Rectal smooth muscle tissue (tissue), 1 donor: ENCODE results near the gene LY6G6F.
A peak's percentile ranks its signal among the peaks of the same experiment; 100 is the strongest.

Experiments used
- H3K27ac ChIP-seq: one replicate; pipeline ENCODE4 v1.7.0; 2013; ENCODE audit warnings: low read depth, low read length, inconsistent platforms
- H3K27me3 ChIP-seq: one replicate; pipeline ENCODE4 v1.7.0; 2013; ENCODE audit warnings: low read length; ENCODE audit not compliant: control insufficient read depth, insufficient read depth
- H3K36me3 ChIP-seq: one replicate; pipeline ENCODE4 v1.7.0; 2013; ENCODE audit warnings: low read length; ENCODE audit not compliant: control insufficient read depth, insufficient read depth
- H3K4me1 ChIP-seq: one replicate; pipeline ENCODE4 v1.7.0; 2013; ENCODE audit warnings: low read length; ENCODE audit not compliant: control insufficient read depth, insufficient read depth
- H3K4me3 ChIP-seq: one replicate; pipeline ENCODE4 v1.7.0; 2013; ENCODE audit warnings: low read length
- H3K9ac ChIP-seq: one replicate; pipeline ENCODE4 v1.7.0; 2013; ENCODE audit warnings: low read length

LY6G6F gene

GRCh38 chr6:31713991-31714684 lies 7.5 kb downstream of the LY6G6F start:
- Histone ChIP-seq H3K4me1 (no peaks in the 10 kb centered on the region), H3K4me3 (no peak overlapping the region), H3K27me3 (no peaks in the 10 kb centered on the region), H3K36me3 (no peaks in the 10 kb centered on the region), H3K27ac (no peak overlapping the region), H3K9ac (no peak overlapping the region)

DNA sequence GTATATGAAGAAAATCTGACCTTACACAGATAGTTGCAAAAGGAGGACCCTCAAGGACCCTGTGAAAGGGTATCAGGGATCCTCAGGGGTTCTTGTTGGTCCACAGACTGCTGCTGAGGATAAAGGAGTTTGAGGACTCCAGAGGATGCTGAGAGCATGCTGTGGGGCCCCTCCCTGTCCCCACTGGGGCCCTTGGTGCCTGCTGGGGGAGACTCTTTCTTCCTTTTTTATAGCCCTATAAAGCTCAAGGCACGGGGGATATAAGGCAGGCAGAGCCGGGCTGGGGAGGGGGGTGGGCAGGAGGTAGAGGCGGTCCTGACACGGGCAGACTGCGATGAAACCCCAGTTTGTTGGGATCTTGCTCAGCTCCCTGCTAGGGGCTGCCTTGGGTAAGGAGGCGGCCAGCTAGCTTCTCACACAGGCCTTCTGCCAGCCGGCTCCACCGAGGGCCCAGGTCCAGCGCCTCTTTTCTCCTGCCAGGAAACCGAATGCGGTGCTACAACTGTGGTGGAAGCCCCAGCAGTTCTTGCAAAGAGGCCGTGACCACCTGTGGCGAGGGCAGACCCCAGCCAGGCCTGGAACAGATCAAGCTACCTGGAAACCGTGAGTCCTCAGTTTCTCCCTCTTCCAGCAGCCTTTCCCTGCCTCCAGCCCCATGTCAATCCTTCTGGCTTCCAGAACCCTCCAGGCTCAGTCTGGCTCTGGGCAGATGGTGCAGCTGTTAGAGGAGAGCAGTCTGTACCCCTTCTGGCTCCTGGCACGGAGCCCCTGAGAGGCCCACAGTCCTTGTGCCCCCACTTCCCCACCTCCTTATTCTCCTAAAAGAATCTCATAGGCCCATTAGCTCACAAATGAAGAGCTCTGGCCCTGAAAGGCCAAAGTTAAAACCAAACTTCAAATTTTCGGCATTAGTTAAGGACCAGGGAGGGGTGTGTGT lies 8.6 kb downstream of the LY6G6F start, which contains the start of gene LY6G6D:
LY6G6D (plus strand) TSS at position 327 of the 937 bp plus-strand sequence; CDS start at position 335, 8 bp downstream.
- H3K36me3 ChIP-seq: no peaks in the 10 kb centered on the region
- no peak within 1 kb of the TSS for H3K4me3 ChIP-seq
- no peaks in the 10 kb centered on the region for H3K27me3 ChIP-seq
- peak within 1 kb of the TSS; percentile 75 for H3K27ac ChIP-seq
- H3K4me1 ChIP-seq: no peaks in the 10 kb centered on the region
- H3K9ac ChIP-seq: no peak within 1 kb of the TSS

GRCh38 chr6:31717499-31718222 lies 11.0 kb downstream of the LY6G6F start:
- no peak overlapping the region for H3K27ac ChIP-seq
- H3K4me1 ChIP-seq: no peaks in the 10 kb centered on the region
- no peak overlapping the region for H3K9ac ChIP-seq
- no peak overlapping the region for H3K4me3 ChIP-seq
- no peaks in the 10 kb centered on the region for H3K27me3 ChIP-seq
- H3K36me3 ChIP-seq: no peaks in the 10 kb centered on the region

DNA sequence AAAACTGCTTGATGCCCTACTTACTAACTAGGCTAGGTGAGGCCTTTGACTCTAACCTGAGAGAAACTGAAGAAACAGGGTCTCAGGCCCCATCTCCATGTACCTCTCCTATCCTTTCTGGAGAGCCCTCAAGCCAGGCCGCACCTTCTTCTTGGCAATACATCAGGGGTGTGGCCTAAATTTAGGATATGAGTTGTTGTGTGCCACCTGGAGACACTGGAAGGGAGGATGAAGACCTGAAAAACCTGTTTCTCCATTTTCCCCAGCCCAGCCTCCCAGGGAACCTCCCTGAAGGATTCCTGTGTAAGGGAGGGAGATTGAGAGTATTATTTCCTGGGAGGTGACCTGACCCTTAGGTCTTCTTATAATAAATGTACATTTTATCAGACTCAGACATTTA lies 11.6 kb downstream of the LY6G6F start:
- Histone ChIP-seq H3K9ac (no peak overlapping the region), H3K4me1 (no peaks in the 10 kb centered on the region), H3K36me3 (no peaks in the 10 kb centered on the region), H3K27ac (no peak overlapping the region), H3K4me3 (no peak overlapping the region), H3K27me3 (no peaks in the 10 kb centered on the region)

DNA sequence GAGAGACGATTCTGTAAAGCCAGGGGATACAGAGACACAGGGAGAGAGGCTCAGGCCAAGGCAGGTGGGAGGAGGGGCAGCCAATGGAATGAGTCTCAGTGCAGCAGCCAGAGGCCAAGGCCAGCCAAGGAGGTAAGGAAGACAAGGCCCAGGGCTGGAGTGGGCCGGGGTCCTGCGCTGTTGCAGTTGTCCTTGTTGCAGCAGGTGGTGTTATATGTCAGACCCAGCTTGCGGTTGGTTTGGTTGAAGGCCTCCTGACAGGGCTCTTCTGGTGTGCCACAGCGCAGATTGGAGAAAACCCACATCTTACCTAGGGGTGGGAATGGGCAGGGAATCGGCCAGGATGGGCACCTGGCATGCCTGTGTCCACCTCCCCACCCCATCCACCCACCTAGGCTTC lies 12.3 kb downstream of the LY6G6F start:
- no peak overlapping the region for H3K4me3 ChIP-seq
- H3K4me1 ChIP-seq: no peaks in the 10 kb centered on the region
- H3K27me3 ChIP-seq: no peaks in the 10 kb centered on the region
- no peak overlapping the region for H3K27ac ChIP-seq
- no peaks in the 10 kb centered on the region for H3K36me3 ChIP-seq
- H3K9ac ChIP-seq: no peak overlapping the region

DNA sequence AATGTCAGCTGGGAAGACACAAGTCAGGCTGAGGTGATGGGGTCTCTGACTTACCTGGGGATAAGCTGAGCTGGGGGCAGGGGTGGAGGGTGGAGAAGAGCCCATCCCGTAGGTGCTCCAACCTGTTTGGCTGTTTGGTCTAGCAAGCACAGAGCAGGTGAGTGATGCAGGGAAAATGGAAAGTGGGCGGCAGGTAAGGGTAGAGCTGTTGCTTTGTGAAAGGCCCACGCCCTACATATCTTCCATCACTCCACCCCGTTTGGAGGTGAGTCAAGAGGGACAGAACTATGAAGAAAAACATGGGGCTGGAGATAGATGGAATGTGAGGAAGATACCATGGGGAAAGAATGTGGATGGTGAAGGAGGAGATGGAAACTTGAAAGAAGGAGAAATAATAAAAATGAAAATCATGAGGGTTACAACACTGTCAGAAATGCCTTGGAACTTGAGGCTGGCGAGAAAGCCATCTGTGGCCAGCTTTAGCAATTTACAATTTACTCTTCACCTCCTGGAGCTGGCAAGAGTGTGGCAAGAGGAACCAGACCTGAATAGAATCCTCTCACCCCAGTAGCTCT lies 13.6 kb downstream of the LY6G6F start:
- no peaks in the 10 kb centered on the region for H3K4me1 ChIP-seq
- H3K36me3 ChIP-seq: no peaks in the 10 kb centered on the region
- no peak overlapping the region for H3K27ac ChIP-seq
- no peak overlapping the region for H3K9ac ChIP-seq
- no peak overlapping the region for H3K4me3 ChIP-seq
- H3K27me3 ChIP-seq: no peaks in the 10 kb centered on the region

- H3K36me3 ChIP-seq: peaks cover 10% of the 10 kb centered on the region
- no peak within 1 kb of the TSS for H3K9ac ChIP-seq
- H3K27ac ChIP-seq: no peak within 1 kb of the TSS
- H3K4me3 ChIP-seq: no peak within 1 kb of the TSS
- no peaks in the 10 kb centered on the region for H3K27me3 ChIP-seq
- no peaks in the 10 kb centered on the region for H3K4me1 ChIP-seq
Measured at GRCh38 chr6:31721351-31722020, 14.8 kb downstream of the LY6G6F start, which contains the start of gene LY6G6C. Gene LY6G6C (minus strand): TSS chr6:31721746. CDS start chr6:31721679, 67 bp downstream.

GRCh38 chr6:31722173-31722572 lies 15.5 kb downstream of the LY6G6F start:
- H3K27ac ChIP-seq: no peak overlapping the region

DNA sequence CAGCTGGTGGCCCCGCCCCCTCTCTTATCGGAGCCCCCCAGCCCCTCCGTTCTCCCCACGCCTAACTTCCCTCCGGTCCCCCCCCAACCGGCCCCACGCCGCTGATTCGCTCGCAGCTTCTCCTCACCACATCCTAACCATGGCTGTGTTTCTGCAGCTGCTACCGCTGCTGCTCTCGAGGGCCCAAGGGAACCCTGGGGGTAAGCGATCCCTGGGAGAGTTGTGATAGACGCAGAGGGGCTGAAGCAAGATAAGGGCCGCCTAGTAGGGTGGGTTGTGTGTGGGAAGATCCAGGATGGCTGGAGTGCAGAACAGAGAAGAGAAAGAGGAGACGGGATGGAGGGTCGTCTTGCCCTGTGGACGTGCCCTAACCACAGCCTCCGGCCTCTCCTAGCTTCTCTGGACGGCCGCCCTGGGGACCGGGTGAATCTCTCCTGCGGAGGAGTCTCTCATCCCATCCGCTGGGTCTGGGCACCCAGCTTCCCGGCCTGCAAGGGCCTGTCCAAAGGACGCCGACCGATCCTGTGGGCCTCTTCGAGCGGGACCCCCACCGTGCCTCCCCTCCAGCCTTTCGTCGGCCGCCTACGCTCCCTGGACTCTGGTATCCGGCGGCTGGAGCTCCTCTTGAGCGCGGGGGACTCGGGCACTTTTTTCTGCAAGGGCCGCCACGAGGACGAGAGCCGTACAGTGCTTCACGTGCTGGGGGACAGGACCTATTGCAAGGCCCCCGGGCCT lies 16.7 kb downstream of the LY6G6F start, which contains the start of gene MPIG6B:
MPIG6B (plus strand) TSS at position 129 of the 735 bp plus-strand sequence; CDS start at position 140, 11 bp downstream.
- Histone ChIP-seq H3K4me3 (no peak within 1 kb of the TSS), H3K9ac (no peak within 1 kb of the TSS), H3K36me3 (peaks cover 17% of the 10 kb centered on the region), H3K27ac (no peak within 1 kb of the TSS), H3K4me1 (peaks cover 6% of the 10 kb centered on the region), H3K27me3 (no peaks in the 10 kb centered on the region)

More at GRCh38 chr6:31722173-31722572, 15.5 kb downstream of the LY6G6F start:
- no peaks in the 10 kb centered on the region for H3K27me3 ChIP-seq
- H3K36me3 ChIP-seq: peaks cover 16% of the 10 kb centered on the region
- no peak overlapping the region for H3K9ac ChIP-seq
- H3K4me1 ChIP-seq: no peaks in the 10 kb centered on the region
- no peak overlapping the region for H3K4me3 ChIP-seq

- peaks cover 6% of the 10 kb centered on the region for H3K4me1 ChIP-seq
- H3K9ac ChIP-seq: no peak overlapping the region
- H3K36me3 ChIP-seq: peaks cover 17% of the 10 kb centered on the region
- no peak overlapping the region for H3K4me3 ChIP-seq
- no peak overlapping the region for H3K27ac ChIP-seq
- H3K27me3 ChIP-seq: no peaks in the 10 kb centered on the region
Measured at GRCh38 chr6:31723980-31724691, 17.5 kb downstream of the LY6G6F start.
